Embryonic facial prominence (tissue), 1 donor: ENCODE measurements around the gene PAIP2.
"Not testable (repeated sequence)": the region's sequence is repeated elsewhere in the genome, so short reads cannot be mapped to it uniquely, and the experiment has no call there.

ENCODE experiments used
- DNase-seq: peaks from one replicate; pipeline ENCODE4 v3.0.0-alpha.2; 2016; ENCODE audit errors: extremely low spot score

The PAIP2 gene

DNA sequence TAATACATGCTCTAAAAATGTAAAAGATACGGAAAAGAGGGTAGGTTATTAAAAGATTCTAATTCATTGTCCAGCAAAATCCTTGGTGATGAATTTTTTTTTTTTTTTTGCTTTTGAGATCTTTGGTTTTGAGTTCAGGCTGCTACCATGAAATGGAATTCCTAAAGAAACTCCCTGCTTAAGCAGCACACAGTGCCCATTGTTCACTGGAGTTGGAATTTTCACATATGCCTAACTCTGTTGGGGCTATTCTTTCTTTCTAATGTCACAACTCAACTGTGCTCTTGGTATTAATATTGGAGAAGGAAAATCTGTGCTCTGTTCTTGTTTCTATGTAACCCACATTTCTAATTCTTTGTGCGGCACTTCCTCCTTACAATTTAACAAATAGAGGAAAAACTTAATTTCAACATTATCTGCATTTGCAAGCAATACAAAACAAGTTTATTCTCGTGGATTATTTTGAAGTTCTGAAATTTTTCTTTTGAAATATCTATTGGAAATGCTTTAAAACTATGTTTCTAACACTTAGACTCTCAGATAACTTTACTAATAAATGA lies 26.5 kb upstream of the PAIP2 start:
- no peak for DNase-seq

GRCh38 chr5:139335811-139336210 lies 5.8 kb upstream of the PAIP2 start:
- no peak for DNase-seq

GRCh38 chr5:139340051-139340450 lies 1.6 kb upstream of the PAIP2 start:
- DNase-seq: no peak

GRCh38 chr5:139341187-139341688 lies 416 bp upstream of the PAIP2 start:
- DNase-seq: no peak

- no peak for DNase-seq
Measured at GRCh38 chr5:139342423-139342723, 719 bp downstream of the PAIP2 start.

DNA sequence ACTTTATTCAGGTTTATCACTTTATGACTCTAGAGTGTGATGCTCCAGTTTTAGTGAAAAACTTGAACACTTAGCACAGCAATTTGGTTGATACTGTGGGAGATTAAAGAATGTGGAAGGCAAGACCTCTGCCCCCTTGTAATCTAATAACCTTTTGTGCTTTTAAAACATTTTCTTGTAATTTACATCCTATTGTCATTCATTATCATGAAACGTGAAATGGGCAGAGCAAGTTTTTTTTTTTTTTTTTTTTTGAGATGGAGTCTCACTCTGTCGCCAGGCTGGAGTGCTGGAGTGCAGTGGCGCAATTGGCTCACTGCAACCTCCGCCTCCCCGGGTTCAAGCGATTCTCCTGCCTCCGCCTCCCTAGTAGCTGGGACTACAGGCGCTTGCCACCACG lies 1.8 kb downstream of the PAIP2 start:
- DNase-seq: no peak

DNA sequence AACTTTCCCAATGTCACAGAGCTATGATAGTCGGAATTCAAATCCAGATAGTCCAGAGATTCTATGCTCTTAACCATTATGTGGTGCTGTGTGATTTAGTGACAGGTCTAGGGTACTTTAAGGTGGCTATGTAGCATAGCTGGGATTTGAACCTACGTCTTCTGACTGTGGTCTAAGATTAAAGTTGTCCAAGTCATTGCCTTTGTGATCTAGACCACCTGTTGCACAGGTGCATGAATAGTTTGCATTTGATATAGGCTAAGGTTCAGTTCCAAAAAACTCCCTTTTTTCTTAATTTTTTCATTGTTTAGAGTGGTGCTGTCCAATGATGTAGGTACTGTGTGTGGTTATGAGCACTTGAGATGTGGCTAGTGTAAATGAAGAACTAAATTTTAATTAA lies 2.5 kb downstream of the PAIP2 start:
- DNase-seq: no peak

DNA sequence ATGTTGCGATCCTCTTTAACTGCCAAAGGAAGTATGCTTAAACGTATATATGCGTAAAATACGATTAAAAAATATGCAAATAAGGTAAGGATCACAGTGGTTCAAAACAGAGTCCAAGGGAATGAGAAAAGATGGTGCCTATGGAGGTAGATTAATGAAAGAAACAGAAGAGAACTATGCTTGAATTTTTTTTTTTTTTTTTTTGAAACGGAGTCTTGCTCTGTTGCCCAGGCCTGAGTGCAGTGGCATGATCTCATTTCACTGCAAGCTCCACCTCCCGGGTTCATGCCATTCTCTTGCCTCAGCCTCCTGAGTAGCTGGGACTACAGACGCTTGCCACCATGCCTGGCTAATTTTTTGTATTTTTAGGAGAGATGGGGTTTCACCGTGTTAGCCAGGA lies 3.8 kb downstream of the PAIP2 start:
- DNase-seq: not testable (repeated sequence)

DNA sequence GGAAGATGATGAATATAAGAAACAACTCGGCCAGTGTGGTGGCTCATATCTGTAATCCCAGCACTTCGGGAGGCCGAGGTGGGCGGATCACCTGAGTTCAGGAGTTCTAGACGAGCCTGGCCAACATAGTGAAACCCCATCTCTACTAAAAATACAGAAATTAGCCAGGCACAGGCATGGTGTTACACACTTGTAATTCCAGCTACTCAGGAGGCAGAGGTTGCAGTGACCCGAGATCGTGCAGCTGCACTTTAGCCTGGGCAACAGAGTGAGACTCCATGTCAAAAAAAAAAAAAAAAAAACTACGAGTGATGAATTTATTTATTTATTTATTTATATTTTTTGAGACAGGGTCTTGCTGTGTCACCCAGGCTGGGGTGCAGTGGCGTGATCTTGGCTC lies 6.2 kb downstream of the PAIP2 start:
- not testable (repeated sequence) for DNase-seq

DNA sequence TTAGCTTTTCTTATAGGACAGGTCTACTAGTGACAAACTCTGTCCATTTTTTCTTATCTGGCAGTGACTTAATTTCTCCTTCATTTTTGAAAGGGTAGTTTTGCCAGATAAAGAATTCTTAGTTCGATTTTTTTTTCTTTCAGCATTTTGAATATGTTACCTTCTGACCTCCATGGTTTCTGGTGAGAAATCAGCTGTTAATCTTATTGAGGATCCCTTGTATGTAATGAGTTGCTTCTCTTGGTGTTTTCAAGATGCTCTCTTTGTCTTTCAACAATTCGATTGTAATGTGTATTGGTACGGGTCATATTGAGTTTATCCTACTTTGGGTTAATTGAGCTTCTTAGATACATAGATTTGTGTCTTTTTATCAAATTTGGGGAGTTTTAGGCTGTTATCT lies 12.5 kb downstream of the PAIP2 start:
- no peak for DNase-seq

GRCh38 chr5:139355900-139356299 lies 14.2 kb downstream of the PAIP2 start:
- DNase-seq: not testable (repeated sequence)

GRCh38 chr5:139358064-139358463 lies 16.4 kb downstream of the PAIP2 start:
- no peak for DNase-seq

GRCh38 chr5:139360384-139360783 lies 18.7 kb downstream of the PAIP2 start:
- DNase-seq: no peak

- DNase-seq: no peak
Measured at GRCh38 chr5:139361835-139362429, 20.3 kb downstream of the PAIP2 start.

DNA sequence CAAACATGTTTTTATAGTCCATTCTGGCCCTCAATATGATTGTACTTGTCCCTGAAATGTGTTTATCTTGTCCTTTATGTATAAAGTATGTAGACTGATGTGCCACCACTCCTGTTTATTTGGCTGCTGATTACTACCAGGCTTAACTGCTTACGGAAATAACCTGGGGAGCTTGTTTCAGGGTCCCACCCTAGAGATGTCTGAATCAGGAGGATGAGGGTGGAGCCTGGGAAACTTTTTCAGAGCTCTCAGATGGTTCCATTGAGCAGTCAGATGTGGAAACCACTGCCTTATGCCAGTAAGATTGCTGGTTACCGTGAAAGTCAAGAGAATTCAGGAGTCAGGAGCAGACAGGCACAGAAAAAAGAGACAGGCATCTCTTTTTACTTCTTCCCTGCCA lies 22.3 kb downstream of the PAIP2 start:
- DNase-seq: no peak

GRCh38 chr5:139364466-139364865 lies 22.8 kb downstream of the PAIP2 start:
- DNase-seq: no peak

DNA sequence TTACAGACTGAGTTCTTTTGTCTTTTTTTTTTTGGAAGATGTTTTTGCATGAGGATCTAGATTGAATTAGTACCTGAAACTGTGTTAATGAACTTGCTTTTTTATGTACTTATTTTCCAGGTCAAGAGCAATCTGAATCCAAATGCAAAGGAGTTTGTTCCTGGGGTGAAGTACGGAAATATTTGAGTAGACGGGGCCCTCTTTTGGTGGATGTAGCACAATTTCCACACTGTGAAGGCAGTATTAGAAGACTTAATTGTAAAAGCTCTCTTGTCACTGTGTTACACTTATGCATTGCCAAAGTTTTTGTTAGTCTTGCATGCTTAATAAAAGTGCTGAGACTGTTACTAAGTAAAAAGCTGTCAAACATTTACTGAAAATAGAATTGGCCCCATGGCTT lies 27.0 kb downstream of the PAIP2 start:
- no peak for DNase-seq

DNA sequence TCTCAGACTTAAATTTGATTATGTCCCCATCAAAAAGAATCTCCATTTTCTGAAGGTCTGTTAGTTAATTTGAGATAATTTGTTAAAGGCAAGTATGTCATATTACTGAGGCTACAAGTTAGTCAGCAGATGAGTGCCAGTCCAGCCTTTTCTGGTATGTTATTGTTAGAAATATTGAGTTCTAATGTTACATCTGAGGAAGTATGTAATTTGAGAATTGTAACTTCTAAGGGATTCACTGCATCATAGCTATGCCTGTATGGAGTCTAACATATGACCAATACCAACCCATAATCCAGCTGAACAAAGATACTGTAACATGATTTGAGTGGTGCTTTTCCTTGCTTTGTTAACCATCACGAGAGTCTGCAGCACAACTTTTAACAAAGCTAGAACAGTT lies 27.5 kb downstream of the PAIP2 start:
- no peak for DNase-seq

GRCh38 chr5:139371482-139372435 lies 30.1 kb downstream of the PAIP2 start:
- no peak for DNase-seq

DNA sequence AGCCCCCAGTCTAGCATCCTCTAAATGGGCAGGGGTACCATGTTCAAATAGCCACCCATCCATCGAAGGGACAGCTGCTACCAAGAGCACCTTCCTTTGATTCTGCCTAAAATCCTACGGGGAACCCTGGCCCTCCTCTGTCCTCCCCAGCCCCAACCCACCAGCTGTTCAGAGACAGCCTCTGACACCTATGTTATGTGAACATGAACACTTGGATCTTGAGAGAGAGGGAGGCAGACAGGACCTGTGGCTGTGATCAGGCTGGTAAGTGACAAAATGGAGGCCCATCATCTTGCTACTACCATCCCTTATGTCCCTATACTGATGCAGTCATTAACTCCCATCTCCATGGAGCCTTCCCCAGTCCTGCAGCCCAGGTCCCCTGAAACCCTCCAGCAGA lies 33.3 kb downstream of the PAIP2 start:
- DNase-seq: no peak

GRCh38 chr5:139376364-139376763 lies 34.7 kb downstream of the PAIP2 start:
- no peak for DNase-seq

- no peak for DNase-seq
Measured at GRCh38 chr5:139377226-139377625, 35.6 kb downstream of the PAIP2 start.
